Kidney tubule cell (primary cell): ENCODE data around the gene NDC1.
A peak's percentile ranks its signal among the peaks of the same experiment; 100 is the strongest.
"Not testable (repeated sequence)": the region's sequence is repeated elsewhere in the genome, so short reads cannot be mapped to it uniquely, and the experiment has no call there.

Source experiments
- DNase-seq: peaks from one replicate; pipeline ENCODE4 v3.0.0-alpha.2; 2018; ENCODE audit warnings: low spot score

Gene NDC1, protein sequence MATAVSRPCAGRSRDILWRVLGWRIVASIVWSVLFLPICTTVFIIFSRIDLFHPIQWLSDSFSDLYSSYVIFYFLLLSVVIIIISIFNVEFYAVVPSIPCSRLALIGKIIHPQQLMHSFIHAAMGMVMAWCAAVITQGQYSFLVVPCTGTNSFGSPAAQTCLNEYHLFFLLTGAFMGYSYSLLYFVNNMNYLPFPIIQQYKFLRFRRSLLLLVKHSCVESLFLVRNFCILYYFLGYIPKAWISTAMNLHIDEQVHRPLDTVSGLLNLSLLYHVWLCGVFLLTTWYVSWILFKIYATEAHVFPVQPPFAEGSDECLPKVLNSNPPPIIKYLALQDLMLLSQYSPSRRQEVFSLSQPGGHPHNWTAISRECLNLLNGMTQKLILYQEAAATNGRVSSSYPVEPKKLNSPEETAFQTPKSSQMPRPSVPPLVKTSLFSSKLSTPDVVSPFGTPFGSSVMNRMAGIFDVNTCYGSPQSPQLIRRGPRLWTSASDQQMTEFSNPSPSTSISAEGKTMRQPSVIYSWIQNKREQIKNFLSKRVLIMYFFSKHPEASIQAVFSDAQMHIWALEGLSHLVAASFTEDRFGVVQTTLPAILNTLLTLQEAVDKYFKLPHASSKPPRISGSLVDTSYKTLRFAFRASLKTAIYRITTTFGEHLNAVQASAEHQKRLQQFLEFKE

DNA sequence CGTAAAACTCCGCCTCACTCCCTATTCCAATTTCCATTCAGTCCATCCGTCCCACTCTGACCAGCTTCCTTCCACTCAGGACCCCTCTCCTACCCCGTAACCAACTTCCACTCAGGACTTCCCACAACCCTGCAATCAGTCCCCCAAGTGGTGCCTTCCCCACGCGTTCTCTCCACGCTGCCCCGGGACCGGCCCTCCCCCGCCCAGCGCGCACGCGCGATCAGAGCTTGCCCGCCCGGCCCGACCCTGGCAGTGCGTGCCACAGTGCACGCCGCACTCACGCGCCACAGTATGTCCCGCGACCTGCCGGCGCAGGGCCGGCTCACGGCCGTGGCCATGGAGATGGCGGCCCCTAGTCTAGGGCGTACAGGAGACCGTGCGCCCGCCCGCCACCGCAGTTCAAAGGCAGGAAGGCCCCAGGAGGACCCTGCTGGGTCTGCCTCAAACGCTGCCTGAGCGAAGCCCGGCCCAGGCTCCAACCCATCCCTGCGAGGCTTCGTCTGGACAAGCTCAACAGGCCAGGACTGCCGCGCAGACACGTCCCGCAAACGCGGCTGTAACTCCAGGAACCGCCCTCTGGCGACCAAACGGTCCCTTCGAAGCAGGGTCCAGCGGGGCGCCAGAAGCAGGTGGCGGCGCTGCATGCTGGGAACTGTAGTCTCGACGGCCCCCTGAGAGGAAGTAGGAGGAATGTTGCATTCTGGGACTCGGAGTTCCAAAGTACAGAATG is at the start of gene NDC1:
TSS of gene NDC1 (minus strand) at position 373 of the 730 bp plus-strand sequence. CDS start at position 338, 35 bp downstream.
- peak; percentile 96 for DNase-seq

DNA sequence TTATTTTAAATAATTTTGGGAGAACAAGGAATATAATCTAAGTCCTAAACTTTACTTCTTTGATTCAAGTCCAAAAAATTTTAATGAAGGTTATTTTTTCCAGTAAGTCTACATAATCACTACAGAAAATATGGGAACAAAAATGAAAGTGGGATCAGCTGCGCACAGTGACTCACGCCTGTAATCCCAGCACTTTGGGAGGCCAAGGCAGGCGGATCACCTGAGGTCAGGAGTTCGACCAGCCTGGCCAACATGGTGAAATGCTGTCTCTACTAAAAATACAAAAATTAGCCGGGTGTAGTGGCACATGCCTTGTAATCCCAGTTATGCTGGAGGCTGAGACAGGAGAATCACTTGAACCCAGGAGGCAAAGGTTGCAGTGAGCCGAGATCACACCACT is 45.5 kb upstream of the NDC1 start:
- DNase-seq, result not testable (repeated sequence)

DNA sequence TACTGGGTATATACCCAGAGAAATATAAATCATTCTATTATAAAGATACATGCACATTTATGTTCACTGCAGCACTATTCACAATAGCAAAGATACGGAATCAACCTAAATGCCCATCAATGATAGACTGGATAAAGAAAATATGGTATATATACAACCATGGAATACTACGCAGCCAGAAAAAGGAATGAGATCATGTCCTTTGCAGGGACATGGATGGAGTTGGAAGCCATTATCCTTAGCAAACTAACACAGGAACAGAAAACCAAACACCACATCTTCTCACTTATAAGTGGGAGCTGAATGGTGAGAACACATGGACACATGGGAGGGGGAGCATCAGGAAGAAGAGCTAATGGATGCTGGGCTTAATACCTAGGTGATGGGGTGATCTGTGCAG is 43.8 kb upstream of the NDC1 start:
- DNase-seq, result not testable (repeated sequence)

DNA sequence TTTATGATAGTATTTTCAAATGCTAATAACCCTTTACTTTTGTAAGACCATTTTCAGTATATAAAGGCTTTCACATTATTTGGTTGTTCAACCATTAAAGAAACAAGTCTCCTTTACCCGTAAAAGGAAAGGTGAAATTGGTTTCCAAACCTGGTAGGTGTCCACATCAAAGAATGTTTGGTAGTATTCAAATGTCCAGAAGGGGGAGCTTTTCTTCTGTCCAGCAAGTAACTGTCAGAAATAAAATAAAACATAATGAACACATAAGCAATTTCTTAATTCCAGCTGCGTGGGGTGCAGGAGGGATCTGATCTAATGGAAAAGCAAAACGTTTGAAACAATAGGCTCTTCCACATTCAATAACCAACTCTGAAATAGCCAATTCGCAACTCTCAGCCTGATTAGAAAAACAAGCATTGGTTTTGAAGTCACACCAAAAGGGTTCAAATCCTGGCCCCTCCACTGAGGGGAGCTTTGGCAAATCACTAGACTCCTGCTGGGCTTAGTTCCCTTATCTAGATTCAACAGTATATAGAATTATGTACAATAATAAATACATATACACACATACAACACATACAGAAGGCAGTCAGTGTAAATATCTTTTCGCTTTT is 40.5 kb upstream of the NDC1 start:
- DNase-seq, result peak; percentile 62

DNA sequence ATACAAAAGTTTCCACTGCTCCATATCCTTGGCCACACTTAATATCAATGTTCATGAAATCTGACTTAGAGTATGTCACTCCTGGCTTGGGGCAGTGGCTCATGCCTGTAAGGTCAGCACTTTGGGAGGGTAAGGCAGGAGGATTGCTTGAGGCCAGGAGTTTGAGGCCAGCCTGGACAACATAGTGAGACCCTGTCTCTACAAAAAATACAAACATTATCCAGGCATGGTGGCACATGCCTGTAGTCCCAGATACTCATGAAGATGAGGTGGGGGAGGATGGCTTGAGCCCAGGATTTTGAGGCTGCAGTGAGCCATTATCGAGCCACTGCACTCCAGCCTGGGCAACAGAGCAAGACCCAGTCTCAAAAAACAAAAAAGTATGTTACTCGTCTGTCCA is 37.1 kb upstream of the NDC1 start:
- DNase-seq, result not testable (repeated sequence)

DNA sequence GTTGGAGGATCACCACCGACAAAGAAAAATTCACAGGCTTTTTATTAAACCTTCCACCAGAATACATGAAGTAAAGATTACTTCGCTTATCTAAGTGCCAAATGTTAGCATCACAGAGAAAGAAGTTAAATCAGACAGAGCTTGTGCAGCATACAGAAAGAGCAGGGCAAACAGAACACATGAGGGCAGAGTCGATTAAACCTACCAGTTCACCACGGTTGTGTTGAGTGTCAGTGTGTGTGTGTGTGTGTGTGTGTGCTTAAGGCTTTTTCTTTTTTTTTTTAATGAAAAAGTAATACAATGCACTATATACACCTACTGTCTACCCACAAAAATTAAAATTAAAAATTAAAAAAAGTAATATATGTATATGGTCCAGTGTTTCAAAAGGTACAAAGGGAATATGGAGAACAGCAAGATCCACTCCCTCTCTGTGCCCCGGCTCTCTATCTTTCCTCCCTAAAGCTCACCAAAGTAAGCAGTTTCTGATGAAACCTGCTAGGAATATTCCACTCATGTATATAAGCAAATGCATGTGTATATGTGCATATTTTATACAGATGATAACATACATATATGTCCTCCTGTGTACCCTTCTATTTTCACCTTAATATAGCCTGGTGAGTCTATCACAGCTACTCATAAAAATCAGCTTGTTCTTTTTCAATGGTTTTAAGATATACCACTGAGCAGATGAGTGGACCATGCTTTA is 33.8 kb upstream of the NDC1 start:
- no peak for DNase-seq

DNA sequence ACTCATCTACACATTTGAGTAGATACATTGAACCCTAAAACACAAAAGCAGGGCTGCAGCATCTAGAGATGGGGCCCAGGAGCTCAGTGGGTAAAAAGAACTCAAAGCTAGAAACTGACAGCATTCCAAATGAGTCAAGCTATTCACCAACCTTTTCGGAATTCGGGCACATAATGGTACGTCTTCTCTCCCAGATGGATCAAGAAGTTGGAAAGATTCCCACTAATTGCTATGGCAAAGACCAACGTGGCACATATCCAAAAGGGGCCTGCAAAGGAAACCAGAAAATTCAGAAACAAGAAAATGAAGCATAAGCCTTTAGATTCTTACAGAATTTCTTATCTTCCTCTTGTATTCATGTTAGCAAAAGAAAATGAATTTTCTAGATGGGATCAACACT is 33.1 kb upstream of the NDC1 start:
- DNase-seq, result no peak

DNA sequence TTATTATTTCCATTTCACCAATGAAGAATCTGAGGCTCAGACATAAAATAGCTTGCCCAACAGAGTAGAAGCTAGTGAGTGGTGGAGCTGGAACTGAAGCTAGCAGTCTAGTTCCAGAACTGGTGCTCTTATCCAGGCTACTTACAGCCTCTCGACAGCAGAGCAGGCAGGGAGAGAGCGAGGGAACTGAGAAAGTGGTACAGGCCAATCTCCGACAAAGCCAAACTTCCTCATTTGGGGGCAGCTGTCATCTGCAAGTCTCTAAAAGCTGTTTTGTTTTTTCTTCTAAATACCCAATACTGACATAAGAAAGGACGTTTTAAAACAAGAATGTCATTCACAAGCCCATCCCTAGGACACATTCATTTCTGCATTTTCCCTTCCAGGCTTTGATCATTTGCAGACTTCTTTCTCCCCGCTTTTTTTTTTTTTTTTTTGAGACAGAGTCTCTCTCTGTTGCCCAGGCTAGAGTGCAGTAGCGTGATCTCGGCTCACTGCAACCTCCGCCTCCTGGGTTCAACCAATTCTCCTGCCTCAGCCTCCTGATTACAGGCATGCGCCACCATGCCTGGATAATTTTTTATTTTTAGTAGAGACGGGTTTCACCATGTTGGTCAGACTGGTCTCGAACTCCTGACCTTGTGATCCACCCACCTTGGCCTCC is 31.5 kb upstream of the NDC1 start:
- no peak for DNase-seq

DNA sequence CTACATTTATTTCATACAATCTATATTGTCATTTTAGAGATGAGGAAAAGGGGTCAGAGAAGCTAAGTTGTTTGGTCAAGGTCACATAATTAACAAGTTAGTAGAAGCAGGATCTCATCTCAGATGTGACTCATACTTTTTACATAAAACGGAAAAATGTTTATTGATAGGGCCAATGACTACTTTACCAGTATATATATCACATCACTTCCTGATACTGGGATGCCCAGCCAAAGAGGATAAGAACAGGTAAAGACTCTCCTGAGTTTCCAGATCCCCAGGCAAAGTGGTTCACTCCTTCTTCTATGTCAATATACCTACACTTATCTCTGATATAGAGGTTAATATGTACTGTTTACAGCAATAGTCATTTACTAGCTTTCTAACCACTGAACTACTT is 30.5 kb upstream of the NDC1 start:
- no peak for DNase-seq

DNA sequence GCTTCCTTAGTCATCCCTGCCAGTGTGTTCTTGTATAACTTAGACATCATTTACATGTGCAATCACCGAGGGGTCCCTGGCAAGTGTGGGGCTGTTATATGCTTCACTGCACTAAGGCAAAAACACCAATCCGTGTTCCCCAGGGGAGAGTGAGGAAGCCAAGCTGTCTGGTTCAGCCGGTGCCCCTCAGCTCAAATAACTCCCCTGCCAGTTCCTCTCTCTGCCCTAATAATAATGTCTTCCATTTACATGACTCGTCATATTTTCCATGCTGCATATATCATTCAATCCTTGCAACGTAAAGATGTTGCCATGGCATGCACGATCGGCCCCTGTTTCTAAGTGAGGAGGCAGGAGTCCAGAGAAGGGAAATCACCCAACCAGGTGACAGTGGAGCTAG is 24.4 kb upstream of the NDC1 start:
- no peak for DNase-seq

DNA sequence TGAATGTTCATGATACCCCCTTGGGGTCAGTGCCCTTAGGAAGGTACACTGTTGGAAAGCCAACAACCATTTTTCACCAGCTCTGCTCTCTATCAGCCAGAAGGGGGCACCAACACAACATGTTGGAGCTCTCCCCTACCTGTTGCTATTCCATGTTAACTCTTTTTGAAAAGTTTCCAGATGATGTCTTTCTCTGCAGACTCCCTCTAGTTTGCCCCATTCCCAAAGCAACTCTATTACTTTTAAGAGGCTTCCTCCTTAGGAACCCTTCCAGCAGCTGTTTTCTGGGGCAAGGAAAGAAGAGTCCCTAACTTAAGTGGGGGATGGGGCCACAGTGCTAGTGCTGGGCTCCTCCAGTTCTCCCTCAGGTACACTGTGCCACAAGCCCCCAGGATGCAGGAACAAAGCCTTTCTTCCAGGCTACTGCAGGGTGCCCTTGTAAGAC is 22.9 kb upstream of the NDC1 start:
- DNase-seq, result peak; percentile 60

DNA sequence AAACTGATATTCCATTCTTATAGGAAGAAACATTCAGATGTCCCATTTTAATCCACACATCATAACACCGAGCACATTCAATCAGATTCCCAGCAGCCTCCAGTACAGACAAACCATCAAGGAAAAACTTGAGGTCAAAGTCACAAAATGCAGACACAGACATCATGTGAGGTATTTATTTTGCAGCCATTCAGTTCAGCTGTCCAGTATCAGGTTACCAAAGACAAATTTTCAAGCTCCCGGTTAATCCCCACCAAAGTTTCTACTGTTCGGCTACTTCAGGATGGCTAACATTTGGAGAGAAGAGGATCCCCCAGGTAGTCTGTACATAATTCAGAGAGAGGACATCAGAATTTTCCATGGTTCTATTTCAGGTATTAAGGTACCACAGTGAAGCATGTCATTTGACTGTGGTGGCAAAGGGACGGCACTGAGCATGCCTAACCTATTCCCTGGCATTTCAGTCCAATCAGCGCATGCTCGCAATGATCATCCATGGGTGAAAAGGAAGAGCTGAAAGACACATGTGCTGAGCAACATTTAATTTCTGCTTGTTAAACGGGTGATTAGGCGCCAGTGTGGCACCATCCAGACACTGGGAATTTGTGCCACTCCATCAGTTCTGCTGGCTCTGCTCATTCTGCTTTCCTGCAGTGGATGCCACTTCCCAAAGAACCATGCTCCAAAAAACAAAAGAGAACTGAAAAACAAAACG is 13.6 kb upstream of the NDC1 start:
- DNase-seq, result no peak

DNA sequence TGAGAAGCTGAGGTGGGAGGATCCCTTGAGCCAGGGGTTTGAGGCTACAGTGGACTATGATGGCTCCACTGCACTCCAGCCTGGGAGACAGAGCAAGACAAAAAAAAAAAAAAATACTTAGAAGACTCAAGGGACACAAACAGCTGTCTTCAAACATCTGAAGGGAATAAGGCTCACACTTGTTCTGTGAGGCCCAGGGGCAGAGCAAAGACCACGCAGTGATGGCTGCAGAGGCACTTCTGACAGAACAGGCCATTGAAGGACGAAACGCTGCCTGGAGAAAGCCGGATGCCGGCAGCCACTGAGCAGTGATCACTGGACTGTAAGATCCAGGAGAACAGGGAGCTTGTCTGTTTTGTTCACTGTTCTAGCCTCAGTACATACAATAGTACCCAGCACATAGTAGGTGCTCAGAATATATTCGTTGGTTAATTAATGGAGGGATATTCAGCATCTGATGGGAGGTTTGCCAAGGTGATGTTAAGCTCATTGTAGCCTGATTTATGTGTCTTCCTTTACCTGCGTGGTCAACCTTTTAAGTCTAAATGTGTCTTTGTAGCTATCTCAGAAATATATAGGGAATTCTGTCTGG is 12.1 kb upstream of the NDC1 start:
- no peak for DNase-seq

DNA sequence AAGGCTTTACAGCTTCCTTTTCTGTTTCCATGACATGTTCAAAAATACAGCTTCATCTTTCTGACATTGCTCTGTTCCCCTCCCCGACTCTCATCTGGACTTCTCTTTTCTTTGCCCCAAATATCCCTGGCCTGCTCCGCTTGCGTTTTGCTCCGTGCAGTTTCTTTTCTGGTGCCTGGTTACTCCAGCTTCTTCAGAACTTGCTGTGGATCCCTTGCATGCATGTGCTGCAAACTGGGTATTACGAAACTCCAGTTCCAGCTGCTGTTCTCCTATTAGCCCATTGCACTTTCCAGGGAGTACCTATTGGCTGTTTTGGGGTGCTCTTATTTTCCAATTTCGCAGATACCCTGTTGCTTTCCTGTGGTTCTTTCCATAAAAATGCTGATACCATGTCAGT is 9.9 kb upstream of the NDC1 start:
- DNase-seq, result no peak

DNA sequence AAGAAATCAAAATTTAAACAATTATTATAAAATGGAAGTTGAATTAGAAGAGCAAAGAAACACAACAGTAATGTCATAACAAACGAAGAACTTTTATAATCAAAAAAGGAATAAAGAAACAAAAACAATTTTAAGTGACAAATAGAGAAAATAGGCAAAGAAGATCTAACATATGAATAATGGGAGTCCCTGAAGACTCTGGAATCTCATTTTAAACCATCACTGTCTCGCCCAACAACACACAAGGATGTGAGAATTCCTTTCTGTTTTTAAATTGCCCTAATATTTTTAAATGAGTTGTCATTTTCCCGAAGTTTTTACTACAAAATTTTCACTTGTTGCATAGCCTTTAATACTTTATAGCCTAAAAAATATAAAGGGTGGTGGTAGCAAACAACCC is 4.3 kb upstream of the NDC1 start:
- DNase-seq, result no peak

DNA sequence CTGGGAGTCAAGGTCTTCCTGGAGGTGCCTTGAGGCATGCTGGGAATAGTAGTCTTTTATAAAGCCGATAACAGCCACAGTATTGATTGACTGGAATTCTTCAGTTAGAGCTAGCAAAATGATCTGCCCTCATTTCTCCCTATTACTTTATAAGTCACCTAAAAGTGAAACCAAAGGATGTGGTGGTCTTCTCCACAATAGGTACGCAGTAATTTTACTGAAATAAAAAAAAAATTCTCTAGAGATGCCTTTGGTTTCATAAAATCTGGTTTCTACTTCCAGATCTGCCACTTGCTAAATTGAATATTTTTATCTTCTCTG is 518 bp upstream of the NDC1 start:
- no peak for DNase-seq

DNA sequence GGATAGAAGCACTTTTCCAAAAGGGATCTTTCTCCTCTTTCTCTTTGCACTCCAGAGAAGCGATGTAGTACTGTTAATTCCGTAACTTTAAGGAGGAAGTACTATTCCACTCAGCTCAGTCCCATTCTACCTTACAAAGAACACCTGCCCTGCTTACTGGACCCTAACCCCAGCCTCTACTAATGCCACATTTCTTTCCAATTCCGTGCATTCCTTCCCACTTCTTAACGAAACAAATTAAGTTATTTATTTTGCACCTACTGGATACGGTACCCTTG is 511 bp downstream of the NDC1 start:
- DNase-seq, result no peak

DNA sequence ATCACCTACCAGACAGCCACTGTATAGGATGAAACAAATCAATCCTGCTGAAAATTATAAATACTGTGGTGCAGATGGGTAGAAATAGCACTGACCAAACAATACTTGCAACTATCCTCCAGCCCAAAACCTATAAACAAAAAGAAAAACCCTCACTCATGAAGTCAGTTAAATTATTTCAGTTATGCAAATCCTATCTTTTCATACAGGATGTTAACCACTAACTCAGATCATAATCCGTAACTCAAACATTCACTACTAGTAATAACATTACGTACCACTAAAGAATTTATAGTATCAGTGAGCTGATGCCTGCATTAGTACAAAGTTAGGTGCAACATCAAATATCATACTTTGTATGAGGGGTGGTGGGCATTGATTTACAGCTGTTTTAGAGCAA is 2.6 kb downstream of the NDC1 start:
- no peak for DNase-seq

DNA sequence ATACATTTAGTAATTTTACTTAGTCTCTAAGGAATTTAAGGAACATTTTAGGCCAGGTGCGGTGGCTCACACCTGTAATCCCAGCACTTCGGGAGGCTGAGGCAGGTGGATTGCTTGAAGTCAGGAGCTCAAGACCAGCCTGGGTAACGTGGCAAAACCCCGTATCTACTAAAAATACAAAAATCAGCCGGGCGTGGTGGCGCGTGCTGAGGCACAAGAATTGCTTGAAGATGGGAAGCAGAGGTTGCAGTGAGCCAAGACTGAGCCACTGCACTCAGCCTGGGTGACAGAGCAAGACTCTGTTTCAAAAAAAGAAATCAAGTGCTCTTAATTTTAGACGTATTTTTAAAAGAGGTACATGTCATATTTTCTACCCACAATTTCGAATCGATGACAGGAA is 3.3 kb downstream of the NDC1 start:
- DNase-seq, result no peak

DNA sequence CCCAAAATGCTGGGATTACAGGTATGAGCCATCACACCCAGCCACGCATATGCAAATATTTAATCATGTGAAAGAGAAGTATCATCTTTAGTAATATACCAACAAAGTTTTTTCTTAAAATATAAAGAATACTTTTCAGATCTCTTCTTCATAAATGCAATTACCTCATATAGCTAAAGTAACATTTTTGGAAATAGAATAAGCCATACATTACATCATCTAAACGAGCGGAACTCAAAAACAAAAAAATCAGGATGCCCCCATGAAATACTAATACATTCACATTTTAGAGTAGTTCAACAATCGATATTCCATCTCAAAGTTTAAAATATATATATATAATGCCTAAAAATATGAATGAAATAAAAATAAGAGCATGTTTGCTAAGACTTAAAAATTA is 4.7 kb downstream of the NDC1 start:
- DNase-seq, result no peak

DNA sequence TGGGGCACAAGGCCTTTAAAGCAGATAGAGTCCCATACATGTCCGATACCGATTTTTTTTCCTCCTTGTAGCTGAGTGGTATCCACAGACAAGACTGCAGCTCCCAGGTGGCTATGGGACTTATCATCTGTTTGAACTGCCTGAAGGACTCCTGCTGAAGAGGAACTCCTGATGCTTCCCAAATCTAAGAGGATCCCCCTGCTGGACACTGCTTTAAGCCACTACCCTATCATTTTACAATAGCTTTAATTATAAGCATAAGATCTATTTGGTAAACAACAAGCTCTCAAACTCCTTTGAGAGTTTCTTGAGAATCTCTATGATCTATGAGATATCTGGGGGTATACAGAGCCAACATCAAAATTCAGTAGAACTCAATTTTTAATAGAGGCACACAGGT is 11.7 kb downstream of the NDC1 start:
- no peak for DNase-seq
